ENCODE data around the gene LIN28A.
"Not testable (repeated sequence)": the region's sequence is repeated elsewhere in the genome, so short reads cannot be mapped to it uniquely, and the experiment has no call there.

The LIN28A gene

GRCh38 chr1:26368486-26368885 lies 42.1 kb upstream of the LIN28A start:
- Histone ChIP-seq H2BK120ac (ENCODE audit: low read depth, low read length) (no peak overlapping the region), H3K4me2 (ENCODE audit: insufficient read depth, low read length, poor library complexity, severe bottlenecking) (no peak overlapping the region), H3K14ac (ENCODE audit: low read length) (no peak overlapping the region), H3K36me3 (replicated peaks in 1 of 2; ENCODE audit: control insufficient read depth in 2 of 2, insufficient read depth in 2 of 2, low read length in 2 of 2) (no peaks in the 10 kb centered on the region), H3K4ac (ENCODE audit: low read length) (no peak overlapping the region), H2BK15ac (ENCODE audit: low read length) (no peak overlapping the region), H3K4me3 (ENCODE audit: low read length in 2 of 2) (no peak overlapping the region), H4K8ac (ENCODE audit: low read depth, low read length) (no peak overlapping the region), H3K27ac (replicated peaks; ENCODE audit: low read length) (no peak overlapping the region), H3K9ac (ENCODE audit: low read depth, low read length, poor library complexity) (no peak overlapping the region), H3K27me3 (ENCODE audit: control insufficient read depth in 3 of 3, insufficient read depth in 3 of 3, low read depth in 1 of 3, low read length in 3 of 3) (peaks cover 0 to 8% (median 0%) of the 10 kb centered on the region in 3 experiments), H2AFZ (ENCODE audit: low read length) (no peak overlapping the region), H2AK5ac (ENCODE audit: low read depth, low read length) (no peak overlapping the region), H3K4me1 (ENCODE audit: control insufficient read depth in 2 of 2, insufficient read depth in 1 of 2, low read depth in 1 of 2, low read length in 2 of 2) (peaks cover 2 to 3% of the 10 kb centered on the region in 2 donors), H2BK12ac (ENCODE audit: low read length) (no peak overlapping the region), H3K23ac (ENCODE audit: low read depth, low read length, poor library complexity) (no peak overlapping the region), H2BK5ac (ENCODE audit: low read length) (no peak overlapping the region), H4K91ac (ENCODE audit: low read depth, low read length, poor library complexity) (no peak overlapping the region), H3K9me3 (replicated peaks in 1 of 2; ENCODE audit: control insufficient read depth in 2 of 2, insufficient read depth in 1 of 2, low read depth in 1 of 2, low read length in 2 of 2) (peaks cover 2 to 7% of the 10 kb centered on the region in 2 donors), H3K18ac (ENCODE audit: low read length) (no peak overlapping the region), H3K79me1 (ENCODE audit: low read depth, low read length) (no peaks in the 10 kb centered on the region)
- WGBS, 2 donors (ENCODE audit: extremely low coverage in 2 of 2, insufficient read length in 2 of 2, insufficient replicate concordance in 1 of 2): no CpG with 5 or more reads among the region's 3 CpGs
- no peak for DNase-seq (ENCODE audit: low spot score)

- no CpG with 5 or more reads among the region's 6 CpGs for WGBS, 2 donors (ENCODE audit: extremely low coverage in 2 of 2, insufficient read length in 2 of 2, insufficient replicate concordance in 1 of 2)
- H2BK5ac ChIP-seq (ENCODE audit: low read length): peak overlapping the region; percentile 61
- H2AK5ac ChIP-seq (ENCODE audit: low read depth, low read length): peak overlapping the region; percentile 91
Measured at GRCh38 chr1:26370591-26371382, 39.8 kb upstream of the LIN28A start.

GRCh38 chr1:26372039-26372438 lies 38.6 kb upstream of the LIN28A start:
- no peaks in the 10 kb centered on the region for H3K36me3 ChIP-seq (replicated peaks in 1 of 2; ENCODE audit: control insufficient read depth in 2 of 2, insufficient read depth in 2 of 2, low read length in 2 of 2)
- no peaks in the 10 kb centered on the region for H3K79me1 ChIP-seq (ENCODE audit: low read depth, low read length)
- DNase-seq (ENCODE audit: low spot score): no peak

More at GRCh38 chr1:26370591-26371382, 39.8 kb upstream of the LIN28A start:
- no peak overlapping the region for H3K23ac ChIP-seq (ENCODE audit: low read depth, low read length, poor library complexity)
- no peak overlapping the region for H4K8ac ChIP-seq (ENCODE audit: low read depth, low read length)
- peak overlapping the region; percentile 41 for H4K91ac ChIP-seq (ENCODE audit: low read depth, low read length, poor library complexity)
- H3K36me3 ChIP-seq (replicated peaks in 1 of 2; ENCODE audit: control insufficient read depth in 2 of 2, insufficient read depth in 2 of 2, low read length in 2 of 2): no peaks in the 10 kb centered on the region
- H3K27ac ChIP-seq (replicated peaks; ENCODE audit: low read length): no peak overlapping the region
- no peak for DNase-seq (ENCODE audit: low spot score)
- peaks cover 2 to 7% of the 10 kb centered on the region in 2 donors for H3K9me3 ChIP-seq (replicated peaks in 1 of 2; ENCODE audit: control insufficient read depth in 2 of 2, insufficient read depth in 1 of 2, low read depth in 1 of 2, low read length in 2 of 2)
- H3K4ac ChIP-seq (ENCODE audit: low read length): no peak overlapping the region
- peaks cover 0 to 6% (median 0%) of the 10 kb centered on the region in 3 experiments for H3K27me3 ChIP-seq (ENCODE audit: control insufficient read depth in 3 of 3, insufficient read depth in 3 of 3, low read depth in 1 of 3, low read length in 3 of 3)
- no peak overlapping the region for H3K14ac ChIP-seq (ENCODE audit: low read length)
- H2BK12ac ChIP-seq (ENCODE audit: low read length): no peak overlapping the region
- no peak overlapping the region for H3K9ac ChIP-seq (ENCODE audit: low read depth, low read length, poor library complexity)
- H3K4me3 ChIP-seq (ENCODE audit: low read length in 2 of 2): no peak overlapping the region
- peak overlapping the region; percentile 54 for H3K18ac ChIP-seq (ENCODE audit: low read length)
- H3K4me1 ChIP-seq (ENCODE audit: control insufficient read depth in 2 of 2, insufficient read depth in 1 of 2, low read depth in 1 of 2, low read length in 2 of 2): peaks cover 0 to 1% of the 10 kb centered on the region in 2 donors
- H2BK120ac ChIP-seq (ENCODE audit: low read depth, low read length): peak overlapping the region; percentile 54
- no peak overlapping the region for H3K4me2 ChIP-seq (ENCODE audit: insufficient read depth, low read length, poor library complexity, severe bottlenecking)
- H2AFZ ChIP-seq (ENCODE audit: low read length): no peak overlapping the region
- H3K79me1 ChIP-seq (ENCODE audit: low read depth, low read length): no peaks in the 10 kb centered on the region
- peak overlapping the region; percentile 8 for H2BK15ac ChIP-seq (ENCODE audit: low read length)

GRCh38 chr1:26372611-26373010 lies 38.0 kb upstream of the LIN28A start, which contains the start of gene ZNF683:
Gene ZNF683, minus strand, starts transcription at chr1:26372750. Its CDS starts 4,179 bp downstream, at chr1:26368571.
- DNase-seq (ENCODE audit: low spot score); H2BK15ac ChIP-seq (ENCODE audit: low read length); H2BK120ac ChIP-seq (ENCODE audit: low read depth, low read length); H3K9me3 ChIP-seq (replicated peaks in 1 of 2; ENCODE audit: control insufficient read depth in 2 of 2, insufficient read depth in 1 of 2, low read depth in 1 of 2, low read length in 2 of 2); H3K36me3 ChIP-seq (replicated peaks in 1 of 2; ENCODE audit: control insufficient read depth in 2 of 2, insufficient read depth in 2 of 2, low read length in 2 of 2); H3K4ac ChIP-seq (ENCODE audit: low read length); H3K4me2 ChIP-seq (ENCODE audit: insufficient read depth, low read length, poor library complexity, severe bottlenecking); H2AK5ac ChIP-seq (ENCODE audit: low read depth, low read length); H2AFZ ChIP-seq (ENCODE audit: low read length); H3K27ac ChIP-seq (replicated peaks; ENCODE audit: low read length); H3K27me3 ChIP-seq (ENCODE audit: control insufficient read depth in 3 of 3, insufficient read depth in 3 of 3, low read depth in 1 of 3, low read length in 3 of 3); H4K91ac ChIP-seq (ENCODE audit: low read depth, low read length, poor library complexity); H3K4me1 ChIP-seq (ENCODE audit: control insufficient read depth in 2 of 2, insufficient read depth in 1 of 2, low read depth in 1 of 2, low read length in 2 of 2); H3K9ac ChIP-seq (ENCODE audit: low read depth, low read length, poor library complexity); H2BK12ac ChIP-seq (ENCODE audit: low read length); H3K23ac ChIP-seq (ENCODE audit: low read depth, low read length, poor library complexity); H2BK5ac ChIP-seq (ENCODE audit: low read length); H3K4me3 ChIP-seq (ENCODE audit: low read length in 2 of 2); H4K8ac ChIP-seq (ENCODE audit: low read depth, low read length); H3K14ac ChIP-seq (ENCODE audit: low read length); H3K79me1 ChIP-seq (ENCODE audit: low read depth, low read length): not testable (repeated sequence)
- WGBS, 2 donors (ENCODE audit: extremely low coverage in 2 of 2, insufficient read length in 2 of 2, insufficient replicate concordance in 1 of 2): no CpG with 5 or more reads among the region's 3 CpGs
- peak within 1 kb of the TSS; percentile 8 for H3K18ac ChIP-seq (ENCODE audit: low read length)

More at GRCh38 chr1:26372039-26372438, 38.6 kb upstream of the LIN28A start:
- no peak overlapping the region for H3K14ac ChIP-seq (ENCODE audit: low read length)
- no peak overlapping the region for H4K91ac ChIP-seq (ENCODE audit: low read depth, low read length, poor library complexity)
- H3K27me3 ChIP-seq (ENCODE audit: control insufficient read depth in 3 of 3, insufficient read depth in 3 of 3, low read depth in 1 of 3, low read length in 3 of 3): peaks cover 0 to 6% (median 0%) of the 10 kb centered on the region in 3 experiments
- H2BK120ac ChIP-seq (ENCODE audit: low read depth, low read length): no peak overlapping the region
- H2BK15ac ChIP-seq (ENCODE audit: low read length): no peak overlapping the region
- H3K27ac ChIP-seq (replicated peaks; ENCODE audit: low read length): no peak overlapping the region
- H2BK12ac ChIP-seq (ENCODE audit: low read length): no peak overlapping the region
- no peak overlapping the region for H3K4ac ChIP-seq (ENCODE audit: low read length)
- H4K8ac ChIP-seq (ENCODE audit: low read depth, low read length): no peak overlapping the region
- no peak overlapping the region for H2AK5ac ChIP-seq (ENCODE audit: low read depth, low read length)
- no CpG with 5 or more reads among the region's 5 CpGs for WGBS, 2 donors (ENCODE audit: extremely low coverage in 2 of 2, insufficient read length in 2 of 2, insufficient replicate concordance in 1 of 2)
- H3K4me3 ChIP-seq (ENCODE audit: low read length in 2 of 2): no peak overlapping the region
- H3K9me3 ChIP-seq (replicated peaks in 1 of 2; ENCODE audit: control insufficient read depth in 2 of 2, insufficient read depth in 1 of 2, low read depth in 1 of 2, low read length in 2 of 2): peaks cover 3 to 7% of the 10 kb centered on the region in 2 donors
- no peak overlapping the region for H2BK5ac ChIP-seq (ENCODE audit: low read length)
- no peak overlapping the region for H2AFZ ChIP-seq (ENCODE audit: low read length)
- peak overlapping the region; percentile 8 for H3K18ac ChIP-seq (ENCODE audit: low read length)
- no peak overlapping the region for H3K4me2 ChIP-seq (ENCODE audit: insufficient read depth, low read length, poor library complexity, severe bottlenecking)
- no peak overlapping the region for H3K9ac ChIP-seq (ENCODE audit: low read depth, low read length, poor library complexity)
- no peak overlapping the region for H3K23ac ChIP-seq (ENCODE audit: low read depth, low read length, poor library complexity)
- H3K4me1 ChIP-seq (ENCODE audit: control insufficient read depth in 2 of 2, insufficient read depth in 1 of 2, low read depth in 1 of 2, low read length in 2 of 2): peaks cover 0 to 1% of the 10 kb centered on the region in 2 donors

All from neuronal stem cell (in vitro differentiated cells).